HG02571 (cell line): ENCODE results near the gene SMIM44.
"Not testable (repeated sequence)": the region's sequence is repeated elsewhere in the genome, so short reads cannot be mapped to it uniquely, and the experiment has no call there.

Source experiments
- ATAC-seq: cut with Tn5 transposase; IDR thresholded peaks from one replicate; pipeline ENCODE4 v1.9.1; 2021; ENCODE audit warnings: mild to moderate bottlenecking, moderate library complexity; ENCODE audit not compliant: unreplicated experiment

SMIM44 gene

DNA sequence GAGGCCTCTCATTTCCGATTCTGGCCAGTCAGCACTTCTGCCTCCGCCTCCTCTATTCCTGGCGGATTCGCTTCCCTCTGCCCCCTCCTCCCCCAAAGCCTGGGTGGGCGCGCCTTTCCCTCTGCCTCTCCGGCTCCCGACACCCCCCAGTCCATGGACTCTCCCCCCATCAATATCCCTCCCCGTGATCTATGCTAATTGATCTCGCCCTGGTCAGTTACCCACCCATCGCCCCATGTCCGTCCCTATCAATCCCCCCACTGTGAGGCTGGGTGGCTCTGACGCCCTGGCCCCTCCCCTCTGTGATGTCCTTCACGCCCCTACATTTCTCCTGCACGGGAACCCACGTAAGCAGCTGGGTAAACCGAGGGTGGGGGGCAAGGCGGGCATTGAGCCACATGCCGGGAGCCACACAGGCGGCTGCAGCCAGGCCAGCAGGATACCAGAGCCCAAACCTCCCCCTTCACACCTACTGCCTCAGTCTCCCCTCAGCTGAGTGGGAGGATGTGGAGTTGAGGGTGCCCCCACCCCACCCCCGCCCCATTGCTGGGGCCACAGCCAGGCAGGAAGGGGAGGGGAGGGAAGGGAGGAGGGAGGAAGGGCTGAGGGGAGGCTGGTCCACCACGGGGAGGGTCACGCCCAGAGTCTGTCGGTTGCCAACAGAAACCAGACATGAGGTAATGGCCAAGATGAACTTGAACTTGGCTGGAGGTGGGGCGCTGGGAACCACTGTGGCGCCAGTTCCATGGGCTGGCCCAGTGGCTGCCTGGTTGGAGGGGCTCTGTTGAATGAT lies 24.0 kb downstream of the SMIM44 start:
- no peak for ATAC-seq

- no peak for ATAC-seq
Measured at GRCh38 chr19:3458229-3459088, 24.8 kb downstream of the SMIM44 start.

- ATAC-seq: no peak
Measured at GRCh38 chr19:3457528-3458228, 25.6 kb downstream of the SMIM44 start.

DNA sequence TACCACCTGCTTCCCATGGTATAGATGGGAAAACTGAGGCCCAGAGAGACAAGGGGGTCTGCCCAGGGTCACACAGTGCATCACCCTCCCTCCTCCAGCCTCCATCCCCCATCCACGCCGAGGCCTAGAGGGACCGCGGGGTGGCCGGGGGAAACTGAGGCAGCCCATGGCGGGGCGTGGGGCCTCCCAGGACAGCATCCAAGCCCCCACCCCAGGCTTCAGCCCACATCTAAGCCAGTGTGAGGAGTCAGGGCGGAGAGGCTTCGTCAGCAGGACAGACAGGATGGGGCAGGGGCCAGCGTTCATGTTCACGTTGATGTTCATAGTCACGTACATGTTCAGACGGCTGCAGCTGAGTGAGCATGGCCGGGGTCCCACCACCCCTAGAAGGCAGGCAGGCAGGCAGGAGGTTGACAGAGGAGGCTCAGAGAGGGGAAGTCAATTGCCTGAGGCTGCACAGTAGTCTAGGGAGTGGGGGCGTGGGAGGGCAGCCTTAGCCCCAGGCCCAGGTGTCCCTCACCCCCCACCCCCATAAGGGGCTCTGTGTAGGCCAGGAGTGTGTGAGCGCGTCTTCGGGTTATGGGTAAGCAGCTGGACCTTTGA lies 26.2 kb downstream of the SMIM44 start:
- no peak for ATAC-seq

- no peak for ATAC-seq
Measured at GRCh38 chr19:3455960-3456601, 27.2 kb downstream of the SMIM44 start.

GRCh38 chr19:3455393-3455955 lies 27.8 kb downstream of the SMIM44 start:
- no peak for ATAC-seq

DNA sequence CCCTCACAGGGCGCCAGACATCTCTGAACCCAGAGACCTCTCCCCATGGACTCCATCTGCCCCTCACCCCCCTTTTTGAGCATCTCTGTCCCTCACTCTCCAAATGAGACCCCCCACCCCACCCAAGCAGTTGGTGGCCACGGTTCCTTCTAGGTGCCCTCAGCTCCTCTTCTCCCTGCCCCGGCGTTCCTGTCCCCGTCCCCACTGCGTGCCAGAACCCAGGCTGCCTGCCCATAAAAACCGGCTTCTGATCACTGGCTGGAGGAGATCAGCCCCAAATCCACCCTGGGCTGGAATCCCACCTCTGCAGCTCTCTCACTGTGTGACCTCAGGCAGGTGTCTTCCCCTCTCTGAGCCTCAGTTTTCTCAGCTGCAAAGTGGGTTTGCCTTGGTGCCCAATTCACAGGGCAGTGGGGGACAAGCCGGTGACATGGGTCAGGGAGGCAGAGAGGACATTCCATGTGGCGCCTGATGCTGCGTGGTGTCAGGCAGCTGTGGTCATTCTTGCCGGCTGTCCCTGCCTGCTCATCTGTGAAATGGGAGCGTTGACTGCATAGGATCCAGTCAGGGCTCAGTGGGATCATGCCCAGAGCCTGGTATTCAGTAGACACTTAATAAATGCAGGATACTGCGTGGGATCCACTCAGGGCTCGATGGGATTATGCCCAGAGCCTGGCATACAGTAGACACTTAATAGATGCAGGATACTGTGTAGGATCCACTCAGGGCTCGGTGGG lies 28.4 kb downstream of the SMIM44 start:
- no peak for ATAC-seq

GRCh38 chr19:3453840-3454239 lies 29.4 kb downstream of the SMIM44 start:
- no peak for ATAC-seq

- not testable (repeated sequence) for ATAC-seq
Measured at GRCh38 chr19:3452942-3453214, 30.4 kb downstream of the SMIM44 start.

DNA sequence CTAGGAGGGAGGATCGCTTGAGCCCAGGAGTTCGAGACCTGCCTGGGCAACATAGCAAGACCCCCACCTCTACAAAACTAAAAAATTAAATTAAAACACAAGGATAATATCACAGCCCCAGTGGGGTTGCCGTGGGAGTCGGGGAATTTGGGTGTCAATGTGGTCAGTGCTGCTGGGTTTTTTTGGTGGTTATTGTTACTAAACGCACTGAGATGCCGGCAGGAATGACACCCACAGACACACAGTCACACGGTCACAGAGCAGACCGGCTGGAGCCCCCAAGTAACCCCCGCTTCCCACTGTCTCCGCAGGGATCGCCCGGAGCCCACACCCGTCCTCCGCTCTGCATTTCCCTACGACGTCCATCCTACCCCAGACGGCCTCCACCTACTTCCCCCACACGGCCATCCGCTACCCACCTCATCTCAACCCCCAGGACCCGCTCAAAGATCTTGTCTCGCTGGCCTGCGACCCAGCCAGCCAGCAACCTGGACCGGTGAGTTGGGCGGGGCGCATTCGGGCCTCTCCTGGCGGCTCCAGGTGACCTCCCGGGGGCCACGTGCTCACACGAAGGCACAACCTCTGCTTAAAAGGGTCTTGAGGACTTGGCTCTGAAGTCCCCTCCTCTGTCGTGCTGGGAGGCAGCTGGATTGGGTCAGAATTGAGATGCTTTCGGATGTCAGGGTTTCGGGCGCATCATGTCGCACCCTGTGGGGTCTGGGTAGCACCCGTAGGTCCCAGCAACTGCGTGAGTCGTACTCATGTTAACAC lies 30.9 kb downstream of the SMIM44 start:
- no peak for ATAC-seq

GRCh38 chr19:3451451-3451866 lies 31.8 kb downstream of the SMIM44 start:
- no peak for ATAC-seq

GRCh38 chr19:3450796-3451411 lies 32.3 kb downstream of the SMIM44 start:
- ATAC-seq: no peak

DNA sequence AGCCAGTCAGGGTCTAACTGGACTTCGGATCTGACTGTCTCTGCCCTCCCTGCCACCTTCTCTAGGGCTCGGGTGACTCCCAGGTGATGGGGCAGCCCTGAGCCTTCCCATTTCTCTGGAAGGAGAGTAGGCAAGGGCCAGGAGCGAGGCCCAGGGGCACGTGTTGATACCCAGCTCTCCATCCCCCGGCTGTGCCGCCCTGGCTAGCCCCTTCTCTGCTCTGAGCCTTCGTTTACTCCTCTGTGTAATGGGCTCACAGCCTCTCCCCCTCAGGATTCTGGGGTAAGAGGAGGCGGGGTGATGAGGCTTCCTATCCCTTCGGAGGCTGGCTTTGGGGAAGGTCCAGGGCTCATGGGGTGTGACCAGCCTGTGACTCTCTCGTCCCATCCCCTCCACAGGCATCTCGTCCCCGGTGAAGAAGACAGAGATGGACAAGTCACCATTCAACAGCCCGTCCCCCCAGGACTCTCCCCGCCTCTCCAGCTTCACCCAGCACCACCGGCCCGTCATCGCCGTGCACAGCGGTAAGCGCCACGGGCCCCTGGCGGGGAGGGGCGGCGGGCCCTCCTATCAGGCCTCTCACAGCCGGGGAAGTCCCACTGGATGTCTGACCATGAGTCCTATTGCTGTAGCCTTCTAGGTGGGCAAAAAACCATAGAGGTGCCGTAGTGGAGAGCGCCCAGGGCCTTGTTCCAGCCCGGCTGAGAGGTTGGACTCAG lies 34.5 kb downstream of the SMIM44 start:
- ATAC-seq: no peak

DNA sequence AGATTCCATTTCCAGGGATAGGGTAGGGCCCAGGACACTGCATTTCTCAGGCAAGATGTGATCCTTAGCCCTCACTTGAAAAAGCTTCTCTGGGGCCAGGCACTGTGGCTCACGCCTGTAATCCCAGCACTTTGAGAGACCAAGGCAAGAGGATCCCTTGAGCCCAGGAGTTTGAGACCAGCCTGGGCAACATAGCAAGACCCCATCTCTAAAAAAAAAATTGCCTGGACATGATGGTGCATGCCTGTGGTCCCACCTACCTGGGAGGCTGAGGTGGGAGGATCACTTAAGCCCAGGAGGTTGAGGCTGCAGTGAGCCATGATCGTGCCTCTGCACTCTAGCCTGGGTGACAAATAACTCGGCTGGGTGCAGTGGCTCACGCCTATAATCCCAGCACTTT lies 36.6 kb downstream of the SMIM44 start:
- ATAC-seq: not testable (repeated sequence)

DNA sequence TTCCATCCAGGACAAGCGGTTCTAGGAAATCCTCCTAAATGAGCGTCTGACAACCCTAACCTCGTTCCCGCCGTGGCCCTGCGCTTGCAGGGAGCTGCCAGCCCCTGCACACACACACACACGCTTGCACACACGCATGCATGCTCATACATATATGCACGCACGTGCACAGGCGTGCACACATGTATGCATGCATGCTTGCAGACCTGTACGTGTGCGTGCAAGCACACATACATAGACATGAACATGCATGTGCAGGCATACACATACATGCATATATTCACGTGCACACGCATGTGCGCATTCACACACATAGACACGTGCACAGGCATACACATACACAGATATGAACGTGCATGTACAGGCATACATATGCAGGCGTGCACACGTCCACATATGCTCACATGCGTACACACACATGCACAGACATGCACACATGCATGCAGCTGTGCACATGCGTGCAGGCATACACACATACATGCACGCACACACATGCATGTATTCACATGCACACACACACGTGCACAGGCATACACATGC lies 38.5 kb downstream of the SMIM44 start:
- no peak for ATAC-seq

GRCh38 chr19:3443840-3444694 lies 39.2 kb downstream of the SMIM44 start:
- ATAC-seq: no peak
